A549 (cell line): Measurements from ENCODE around the gene CDC26. TPM values are rescaled to one million over a fixed set of nuclear protein-coding genes. Genes with fewer than 3 reads are reported as not detected.
A peak's percentile ranks its signal among the peaks of the same experiment; 100 is the strongest.

Source experiments
- ATAC-seq, 2 experiments: fragments of 200-7000 bp in 1 of 2; fragments of >200 bp in 1 of 2; cut with Nextera tagmentation in 1 of 2; cut with Tn5 transposase in 1 of 2; 3 replicates each; pipeline versions ENCODE4 v1.8.0 to v1.9.1; 2018 to 2020; ENCODE audit warnings: mild to moderate bottlenecking in 1 of 2, moderate library complexity in 1 of 2
- CTCF ChIA-PET: fragments of 300-600 bp; sonication (Branson Sonifier 250); formaldehyde crosslinking; extraction: SDS; loops from one replicate; lab custom pipeline; 2021; ENCODE audit warnings: antibody characterized with exemption, inconsistent platforms; lab: Yijun Ruan, JAX
- POLR2A ChIA-PET: fragments of 350-600 bp; formaldehyde crosslinking; extraction: SDS; loops from one replicate; lab custom pipeline; 2021; ENCODE audit warnings: antibody characterized with exemption, inconsistent platforms; lab: Yijun Ruan, JAX
- DNase-seq, 2 experiments: peaks; one replicate each; pipeline versions ENCODE4 v3.0.0 to v3.0.0-alpha.2; 2011 to 2016; ENCODE audit warnings: low read depth in 1 of 2, low spot score in 1 of 2
- FAIRE-seq: peaks from 2 replicates; lab custom pipeline; 2011; peaks lifted over from hg19 to GRCh38; lab: Jason Lieb, UNC
- H3K27ac ChIP-seq, 2 experiments: fragments of >200 bp; sonication (Bioruptor Twin); formaldehyde crosslinking; 3 replicates each; pipeline ENCODE4 v1.5.1; 2016 to 2017
- H3K4me1 ChIP-seq: fragments of >200 bp; sonication (Bioruptor Twin); formaldehyde crosslinking; 3 replicates; pipeline ENCODE4 v1.6.1; 2016
- H3K4me2 ChIP-seq: fragments of >200 bp; sonication (Bioruptor Twin); formaldehyde crosslinking; 3 replicates; pipeline ENCODE4 v1.6.1; 2016
- H3K4me3 ChIP-seq: fragments of >200 bp; sonication (Bioruptor Twin); formaldehyde crosslinking; 3 replicates; pipeline ENCODE4 v1.5.1; 2016
- H3K9me3 ChIP-seq: fragments of >200 bp; sonication (Bioruptor Twin); formaldehyde crosslinking; 3 replicates; pipeline ENCODE4 v1.6.1; 2016
- BHLHE40 ChIP-seq: IDR thresholded peaks from 2 replicates; pipeline ENCODE4 v1.6.1; 2012; ENCODE audit warnings: low read depth, low read length, inconsistent platforms
- CEBPB ChIP-seq, 2 experiments: fragments of >200 bp in 1 of 2; sonication (Bioruptor Twin) in 1 of 2; formaldehyde crosslinking in 1 of 2; IDR thresholded peaks; 2 replicates each; pipeline ENCODE4 v1.6.1; 2012 to 2016
- EHF ChIP-seq: fragments of 250-450 bp; sonication (Bioruptor Pico); IDR thresholded peaks from 2 replicates; pipeline ENCODE4 v1.5.0; 2020; ENCODE audit warnings: mild to moderate bottlenecking
- EP300 ChIP-seq, 2 experiments: fragments of >200 bp; sonication (Bioruptor Twin); formaldehyde crosslinking; IDR thresholded peaks; 2 replicates in 1 of 2; 3 replicates in 1 of 2; pipeline ENCODE4 v1.6.1; 2016 to 2017
- GATA3 ChIP-seq: IDR thresholded peaks from 2 replicates; pipeline ENCODE4 v1.6.1; 2012; ENCODE audit warnings: borderline replicate concordance
- HDAC2 ChIP-seq: fragments of 200-600 bp; sonication (generic); IDR thresholded peaks from 2 replicates; pipeline ENCODE4 v1.6.1; 2016
- HEYL ChIP-seq: fragments of 250-450 bp; sonication (Bioruptor Pico); IDR thresholded peaks from 2 replicates; pipeline ENCODE4 v1.8.0; 2021; ENCODE audit warnings: mild to moderate bottlenecking, moderate library complexity
- JUNB ChIP-seq: fragments of >200 bp; sonication (Bioruptor Twin); formaldehyde crosslinking; IDR thresholded peaks from 2 replicates; pipeline ENCODE4 v1.6.1; 2016
- KDM5A ChIP-seq: fragments of 200-600 bp; sonication (generic); IDR thresholded peaks from 2 replicates; pipeline ENCODE4 v1.6.1; 2016; ENCODE audit warnings: antibody characterized with exemption, mild to moderate bottlenecking
- MAFK ChIP-seq: fragments of 450-650 bp; IDR thresholded peaks from 2 replicates; pipeline ENCODE4 v1.6.1; 2014; ENCODE audit not compliant: partially characterized antibody
- MAZ ChIP-seq: fragments of 150-350 bp; IDR thresholded peaks from 2 replicates; pipeline ENCODE4 v1.6.1; 2014; ENCODE audit warnings: antibody characterized with exemption, low read depth, low read length, borderline replicate concordance
- MYC ChIP-seq: IDR thresholded peaks from 2 replicates; pipeline ENCODE4 v1.6.1; 2012; ENCODE audit warnings: mild to moderate bottlenecking, inconsistent platforms, low read length, improper control_type of control experiment, borderline replicate concordance
- NPAS2 ChIP-seq: fragments of 250-450 bp; sonication (Bioruptor Pico); IDR thresholded peaks from 2 replicates; pipeline ENCODE4 v1.8.0; 2022; ENCODE audit warnings: mild to moderate bottlenecking, moderate library complexity, borderline replicate concordance
- NR3C1 ChIP-seq: fragments of >200 bp; sonication (Bioruptor Twin); formaldehyde crosslinking; IDR thresholded peaks from 3 replicates; pipeline ENCODE4 v1.6.1; 2017
- PHF8 ChIP-seq: fragments of 200-600 bp; sonication (generic); IDR thresholded peaks from 2 replicates; pipeline ENCODE4 v1.6.1; 2016; ENCODE audit warnings: low read depth, mild to moderate bottlenecking, antibody characterized with exemption, moderate library complexity, borderline replicate concordance
- POLR2AphosphoS2 ChIP-seq: conservative IDR thresholded peaks from 2 replicates; pipeline ENCODE4 v1.6.1; 2012; ENCODE audit warnings: low read length, improper control_type of control experiment, inconsistent platforms
- RAD21 ChIP-seq, 2 experiments: fragments of >200 bp in 1 of 2; sonication (Bioruptor Twin) in 1 of 2; formaldehyde crosslinking in 1 of 2; IDR thresholded peaks in 1 of 2; conservative IDR thresholded peaks in 1 of 2; 2 replicates in 1 of 2; 3 replicates in 1 of 2; pipeline ENCODE4 v1.6.1; 2012 to 2018; ENCODE audit warnings: inconsistent platforms in 1 of 2
- SMC3 ChIP-seq: fragments of >200 bp; sonication (Bioruptor Twin); formaldehyde crosslinking; IDR thresholded peaks from 3 replicates; pipeline ENCODE4 v1.6.1; 2018; ENCODE audit warnings: inconsistent platforms
- SREBF2 ChIP-seq: fragments of 450-650 bp; IDR thresholded peaks from 2 replicates; pipeline ENCODE4 v1.6.1; 2014; ENCODE audit warnings: mild to moderate bottlenecking, moderate library complexity
- WGBS: methylation state at CpG from one replicate; pipeline ENCODE4 v1.1.6; 2017; ENCODE audit errors: missing lambda C conversion rate; 5-methylcytosine and 5-hydroxymethylcytosine counted together
- polyA plus RNA-seq, 4 experiments: library from polyadenylated mRNA; depleted of rRNA in 3 of 4; stranded (reverse); fragments of >200 nt; fragmentation: RNase III in 1 of 4; extraction: RNeasy Plus Mini Kit Qiagen cat#74134 plus additional on column Dnase treatment in 1 of 4; gene quantifications; 2 replicates in 3 of 4; 3 replicates in 1 of 4; pipeline ENCODE4 v1.2.3, GENCODE V29; 2011 to 2017
- TF ChIP-seq, protein P1 (sequence below): IDR thresholded peaks from 2 replicates; pipeline ENCODE4 v1.6.1; 2012
- TF ChIP-seq, protein P2 (sequence below): fragments of 250-450 bp; sonication (Bioruptor Pico); IDR thresholded peaks from 2 replicates; pipeline ENCODE4 v1.5.0; 2021; ENCODE audit warnings: mild to moderate bottlenecking, moderate library complexity, borderline replicate concordance
- TF ChIP-seq, protein P3 (sequence below): IDR thresholded peaks from 2 replicates; pipeline ENCODE4 v1.6.1; 2012; ENCODE audit warnings: low read depth, borderline replicate concordance
- TF ChIP-seq, protein P4 (sequence below): fragments of >200 bp; sonication (Bioruptor Twin); formaldehyde crosslinking; IDR thresholded peaks from 2 replicates; pipeline ENCODE4 v1.6.1; 2016
- TF ChIP-seq, protein P5 (sequence below): fragments of >200 bp; sonication (Bioruptor Twin); formaldehyde crosslinking; IDR thresholded peaks from 3 replicates; pipeline ENCODE4 v1.5.1; 2016

Gene CDC26
- polyA plus RNA-seq, 2 of the 4 experiments (the other 2 are of a cell fraction), result 69.0 to 80.7 TPM

DNA sequence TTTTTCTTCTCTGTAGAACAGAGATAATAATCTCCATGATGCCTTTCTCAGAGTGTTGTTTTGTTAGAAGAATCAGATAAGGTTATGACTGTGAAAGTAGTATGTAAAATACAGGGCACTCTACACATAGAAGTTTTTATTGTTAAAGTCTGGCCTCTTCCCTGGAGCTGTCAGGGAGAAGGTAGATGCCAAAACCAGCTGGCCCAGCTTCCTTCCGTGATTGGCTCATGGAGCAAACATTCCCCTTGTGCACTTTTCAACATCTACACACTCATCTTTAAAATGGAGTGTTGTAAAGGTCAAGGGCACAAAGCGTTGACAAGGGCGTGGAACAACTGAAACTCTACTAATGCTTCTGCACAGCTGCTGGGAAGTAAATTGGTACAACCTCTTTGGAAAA lies 35.2 kb upstream of the CDC26 start:
- ATAC-seq (no peak), FAIRE-seq (no peak)
- CTCF ChIA-PET, result interaction anchor here (0.8 to 6.7 kb wide), 13 partner anchors 9 to 345 kb away, joined by 3 to 52 read pairs (median 6); partner anchors contain the start of genes ALAD, C9orf43 and POLE3
- H3K4me2 ChIP-seq, result no peak overlapping the region
- no peaks in the 10 kb centered on the region for H3K4me1 ChIP-seq
- H3K9me3 ChIP-seq, result no peaks in the 10 kb centered on the region
- no peak overlapping the region for H3K27ac ChIP-seq
- WGBS, result 65% methylated on average over 3 of the region's 3 CpGs
- POLR2A ChIA-PET, result no interaction called here
- TF ChIP-seq MAFK, result no peak
- no peak for TF ChIP-seq NPAS2 (CRISPR knock-in tag)
- TF ChIP-seq MYC, result no peak
- no peak for TF ChIP-seq POLR2AphosphoS2
- TF ChIP-seq HDAC2, result no peak
- TF ChIP-seq PHF8, result no peak
- no peak for TF ChIP-seq JUNB
- TF ChIP-seq, protein P1, sequence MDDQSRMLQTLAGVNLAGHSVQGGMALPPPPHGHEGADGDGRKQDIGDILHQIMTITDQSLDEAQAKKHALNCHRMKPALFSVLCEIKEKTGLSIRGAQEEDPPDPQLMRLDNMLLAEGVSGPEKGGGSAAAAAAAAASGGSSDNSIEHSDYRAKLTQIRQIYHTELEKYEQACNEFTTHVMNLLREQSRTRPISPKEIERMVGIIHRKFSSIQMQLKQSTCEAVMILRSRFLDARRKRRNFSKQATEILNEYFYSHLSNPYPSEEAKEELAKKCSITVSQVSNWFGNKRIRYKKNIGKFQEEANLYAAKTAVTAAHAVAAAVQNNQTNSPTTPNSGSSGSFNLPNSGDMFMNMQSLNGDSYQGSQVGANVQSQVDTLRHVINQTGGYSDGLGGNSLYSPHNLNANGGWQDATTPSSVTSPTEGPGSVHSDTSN, result no peak
- no peak for TF ChIP-seq NR3C1
- no peak for TF ChIP-seq KDM5A
- TF ChIP-seq EP300 (IDR thresholded peaks at IDR 0.05), result no peak
- TF ChIP-seq MAZ, result no peak
- no peak for TF ChIP-seq CEBPB (IDR thresholded peaks at IDR 0.05)
- TF ChIP-seq, protein P2, sequence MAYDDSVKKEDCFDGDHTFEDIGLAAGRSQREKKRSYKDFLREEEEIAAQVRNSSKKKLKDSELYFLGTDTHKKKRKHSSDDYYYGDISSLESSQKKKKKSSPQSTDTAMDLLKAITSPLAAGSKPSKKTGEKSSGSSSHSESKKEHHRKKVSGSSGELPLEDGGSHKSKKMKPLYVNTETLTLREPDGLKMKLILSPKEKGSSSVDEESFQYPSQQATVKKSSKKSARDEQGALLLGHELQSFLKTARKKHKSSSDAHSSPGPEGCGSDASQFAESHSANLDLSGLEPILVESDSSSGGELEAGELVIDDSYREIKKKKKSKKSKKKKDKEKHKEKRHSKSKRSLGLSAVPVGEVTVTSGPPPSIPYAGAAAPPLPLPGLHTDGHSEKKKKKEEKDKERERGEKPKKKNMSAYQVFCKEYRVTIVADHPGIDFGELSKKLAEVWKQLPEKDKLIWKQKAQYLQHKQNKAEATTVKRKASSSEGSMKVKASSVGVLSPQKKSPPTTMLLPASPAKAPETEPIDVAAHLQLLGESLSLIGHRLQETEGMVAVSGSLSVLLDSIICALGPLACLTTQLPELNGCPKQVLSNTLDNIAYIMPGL (CRISPR knock-in tag), result no peak
- no peak for TF ChIP-seq HEYL
- no peak for TF ChIP-seq EHF (CRISPR knock-in tag)
- TF ChIP-seq SREBF2, result no peak
- TF ChIP-seq, protein P3, sequence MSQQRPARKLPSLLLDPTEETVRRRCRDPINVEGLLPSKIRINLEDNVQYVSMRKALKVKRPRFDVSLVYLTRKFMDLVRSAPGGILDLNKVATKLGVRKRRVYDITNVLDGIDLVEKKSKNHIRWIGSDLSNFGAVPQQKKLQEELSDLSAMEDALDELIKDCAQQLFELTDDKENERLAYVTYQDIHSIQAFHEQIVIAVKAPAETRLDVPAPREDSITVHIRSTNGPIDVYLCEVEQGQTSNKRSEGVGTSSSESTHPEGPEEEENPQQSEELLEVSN, result no peak
- no peak for TF ChIP-seq BHLHE40
- TF ChIP-seq, protein P4, sequence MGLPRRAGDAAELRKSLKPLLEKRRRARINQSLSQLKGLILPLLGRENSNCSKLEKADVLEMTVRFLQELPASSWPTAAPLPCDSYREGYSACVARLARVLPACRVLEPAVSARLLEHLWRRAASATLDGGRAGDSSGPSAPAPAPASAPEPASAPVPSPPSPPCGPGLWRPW, result no peak
- TF ChIP-seq, all 56 proteins: peak for 0
- no peak for DNase-seq
- H3K4me3 ChIP-seq, result no peak overlapping the region

DNA sequence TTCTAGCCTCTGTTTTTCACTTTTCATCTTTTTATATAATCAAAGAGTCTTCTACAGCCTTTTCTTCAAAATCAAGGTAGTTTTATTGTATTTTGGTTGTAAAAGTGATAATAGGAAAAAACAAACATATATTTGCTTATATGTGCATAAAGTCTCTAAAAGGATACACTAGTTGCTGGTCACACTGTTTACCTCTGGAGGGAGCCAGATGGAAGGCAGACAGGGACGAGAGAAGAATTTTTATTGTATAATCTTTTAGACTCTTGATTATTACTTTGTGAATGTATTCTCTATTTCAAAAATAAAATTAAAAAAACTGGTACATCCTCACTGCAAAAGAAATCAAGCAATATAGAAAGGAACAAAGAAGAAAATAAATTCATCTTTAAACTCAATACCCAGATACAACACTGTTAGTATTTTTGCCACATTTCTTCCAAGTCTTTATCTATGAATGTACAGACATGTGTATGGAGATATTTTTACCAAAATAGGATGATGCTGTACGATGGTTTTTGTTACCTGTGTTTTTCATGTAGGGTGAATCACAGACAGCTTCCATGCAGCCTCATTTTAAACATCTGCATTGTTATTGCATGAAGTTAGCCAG lies 33.9 kb upstream of the CDC26 start:
- 4% methylated on average over 2 of the region's 2 CpGs for WGBS
- TF ChIP-seq SMC3, result peak; percentile 61
- TF ChIP-seq PHF8, result no peak
- no peak for TF ChIP-seq GATA3
- TF ChIP-seq, protein P5, sequence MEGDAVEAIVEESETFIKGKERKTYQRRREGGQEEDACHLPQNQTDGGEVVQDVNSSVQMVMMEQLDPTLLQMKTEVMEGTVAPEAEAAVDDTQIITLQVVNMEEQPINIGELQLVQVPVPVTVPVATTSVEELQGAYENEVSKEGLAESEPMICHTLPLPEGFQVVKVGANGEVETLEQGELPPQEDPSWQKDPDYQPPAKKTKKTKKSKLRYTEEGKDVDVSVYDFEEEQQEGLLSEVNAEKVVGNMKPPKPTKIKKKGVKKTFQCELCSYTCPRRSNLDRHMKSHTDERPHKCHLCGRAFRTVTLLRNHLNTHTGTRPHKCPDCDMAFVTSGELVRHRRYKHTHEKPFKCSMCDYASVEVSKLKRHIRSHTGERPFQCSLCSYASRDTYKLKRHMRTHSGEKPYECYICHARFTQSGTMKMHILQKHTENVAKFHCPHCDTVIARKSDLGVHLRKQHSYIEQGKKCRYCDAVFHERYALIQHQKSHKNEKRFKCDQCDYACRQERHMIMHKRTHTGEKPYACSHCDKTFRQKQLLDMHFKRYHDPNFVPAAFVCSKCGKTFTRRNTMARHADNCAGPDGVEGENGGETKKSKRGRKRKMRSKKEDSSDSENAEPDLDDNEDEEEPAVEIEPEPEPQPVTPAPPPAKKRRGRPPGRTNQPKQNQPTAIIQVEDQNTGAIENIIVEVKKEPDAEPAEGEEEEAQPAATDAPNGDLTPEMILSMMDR, result peak; percentile 81
- TF ChIP-seq RAD21 (conservative IDR thresholded peaks at IDR 0.05 in 1 of 2, IDR thresholded peaks at IDR 0.05 in 1 of 2), result peak; percentile 74 to 83
- peak; percentile 65 for TF ChIP-seq MAFK
- H3K4me1 ChIP-seq, result no peaks in the 10 kb centered on the region
- DNase-seq (peak; percentile 31 to 42), FAIRE-seq (no peak), ATAC-seq (peak; percentile 78; a peak in 4 of 6 replicates)
- H3K4me2 ChIP-seq, result no peak overlapping the region
- ChIA-PET CTCF (interaction anchor here (0.6 to 6.7 kb wide), 24 partner anchors 9 to 349 kb away, joined by 3 to 52 read pairs (median 4); partner anchors contain the start of genes ALAD, C9orf43, CDC26 and POLE3), POLR2A (interaction anchor here (0.6 kb wide), 1 partner anchor 137 kb away, joined by 3 read pairs; no protein-coding TSS in a partner anchor)
- no peak overlapping the region for H3K4me3 ChIP-seq
- no peak overlapping the region for H3K27ac ChIP-seq
- H3K9me3 ChIP-seq, result no peaks in the 10 kb centered on the region
